WI38 (cell line): ENCODE measurements around the gene PDE4D.

ENCODE experiments used
- H3K4me3 ChIP-seq: 2 replicates; pipeline ENCODE4 v1.5.1; 2011; ENCODE audit warnings: low read depth, mild to moderate bottlenecking, control low read depth, low read length
- TF ChIP-seq, protein P1 (sequence below): IDR thresholded peaks from 2 replicates; pipeline ENCODE4 v1.5.1; 2012; ENCODE audit warnings: low read depth, mild to moderate bottlenecking, control low read depth, low read length

Gene PDE4D

DNA sequence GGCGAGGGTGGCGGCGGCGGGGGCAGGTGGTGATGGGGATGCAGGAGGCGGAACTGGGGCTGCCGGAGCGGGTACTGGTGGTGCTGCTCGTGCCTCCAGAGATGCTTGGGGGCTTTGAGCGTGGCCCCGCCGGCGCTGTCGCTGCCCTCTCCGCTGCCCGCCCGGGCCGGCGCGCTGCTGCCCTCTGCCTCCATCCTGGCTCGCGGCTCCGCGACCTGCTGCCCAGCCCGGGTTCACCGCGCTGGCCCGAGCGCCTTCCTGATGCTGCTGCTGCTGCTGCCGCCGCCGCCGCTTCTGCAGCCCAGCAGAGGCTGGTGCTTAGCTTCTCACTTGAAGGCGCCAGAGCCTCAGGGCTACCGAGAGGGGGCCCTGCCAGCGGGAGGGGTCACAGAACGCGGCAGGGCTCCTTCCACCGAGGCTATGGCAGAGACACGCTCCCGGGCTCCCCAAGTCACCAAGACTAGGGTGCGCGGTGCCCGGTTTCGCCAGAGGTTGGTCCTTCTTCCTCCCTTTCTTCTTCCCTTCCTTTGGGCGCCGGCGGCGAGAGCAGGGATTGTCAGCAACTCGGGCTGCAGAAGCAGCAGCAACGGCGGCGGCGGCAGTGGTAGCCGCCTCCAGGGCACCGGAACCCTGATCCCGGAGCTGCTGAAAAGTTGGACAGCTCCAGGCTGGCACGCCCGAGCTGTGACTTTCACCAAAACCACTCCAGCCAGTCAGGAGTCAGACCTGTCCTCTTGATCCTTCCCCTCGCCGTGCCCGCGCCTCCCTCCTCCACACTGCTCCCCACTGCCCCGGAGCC, at the start of gene PDE4D:
TSS of gene PDE4D (minus strand) at position 298 of the 799 bp plus-strand sequence.
- TF ChIP-seq, protein P1, sequence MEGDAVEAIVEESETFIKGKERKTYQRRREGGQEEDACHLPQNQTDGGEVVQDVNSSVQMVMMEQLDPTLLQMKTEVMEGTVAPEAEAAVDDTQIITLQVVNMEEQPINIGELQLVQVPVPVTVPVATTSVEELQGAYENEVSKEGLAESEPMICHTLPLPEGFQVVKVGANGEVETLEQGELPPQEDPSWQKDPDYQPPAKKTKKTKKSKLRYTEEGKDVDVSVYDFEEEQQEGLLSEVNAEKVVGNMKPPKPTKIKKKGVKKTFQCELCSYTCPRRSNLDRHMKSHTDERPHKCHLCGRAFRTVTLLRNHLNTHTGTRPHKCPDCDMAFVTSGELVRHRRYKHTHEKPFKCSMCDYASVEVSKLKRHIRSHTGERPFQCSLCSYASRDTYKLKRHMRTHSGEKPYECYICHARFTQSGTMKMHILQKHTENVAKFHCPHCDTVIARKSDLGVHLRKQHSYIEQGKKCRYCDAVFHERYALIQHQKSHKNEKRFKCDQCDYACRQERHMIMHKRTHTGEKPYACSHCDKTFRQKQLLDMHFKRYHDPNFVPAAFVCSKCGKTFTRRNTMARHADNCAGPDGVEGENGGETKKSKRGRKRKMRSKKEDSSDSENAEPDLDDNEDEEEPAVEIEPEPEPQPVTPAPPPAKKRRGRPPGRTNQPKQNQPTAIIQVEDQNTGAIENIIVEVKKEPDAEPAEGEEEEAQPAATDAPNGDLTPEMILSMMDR: no peak
- H3K4me3 ChIP-seq: no peak within 1 kb of the TSS

GRCh38 chr5:59937633-59938032, 44.1 kb upstream of the PDE4D start:
- H3K4me3 ChIP-seq: no peak overlapping the region
- TF ChIP-seq, protein P1: no peak

DNA sequence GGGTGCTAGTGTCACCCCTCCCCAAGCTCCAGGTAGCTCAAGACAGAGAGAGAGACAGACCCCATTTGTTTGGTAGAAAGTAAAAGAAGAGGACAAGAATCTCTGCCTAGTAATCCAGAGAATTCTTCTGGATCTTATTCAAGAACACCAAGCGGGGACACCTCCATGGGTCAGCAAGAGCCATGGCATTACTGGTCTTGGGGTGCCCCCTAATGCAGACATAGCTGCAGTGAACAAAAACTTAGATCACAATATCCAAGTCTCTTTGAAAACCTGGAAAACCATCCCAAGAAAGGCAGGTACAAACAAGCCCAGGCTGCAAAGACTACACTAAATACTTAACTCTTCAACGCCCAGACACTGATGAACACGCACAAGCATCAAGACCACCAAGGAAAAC, 29.9 kb upstream of the PDE4D start:
- H3K4me3 ChIP-seq: no peak overlapping the region
- TF ChIP-seq, protein P1: no peak

- TF ChIP-seq, protein P1: no peak
- H3K4me3 ChIP-seq: no peak overlapping the region
Observed at GRCh38 chr5:59922220-59922619, 28.7 kb upstream of the PDE4D start.

GRCh38 chr5:59921816-59922215, 28.3 kb upstream of the PDE4D start:
- H3K4me3 ChIP-seq: no peak overlapping the region
- TF ChIP-seq, protein P1: no peak

DNA sequence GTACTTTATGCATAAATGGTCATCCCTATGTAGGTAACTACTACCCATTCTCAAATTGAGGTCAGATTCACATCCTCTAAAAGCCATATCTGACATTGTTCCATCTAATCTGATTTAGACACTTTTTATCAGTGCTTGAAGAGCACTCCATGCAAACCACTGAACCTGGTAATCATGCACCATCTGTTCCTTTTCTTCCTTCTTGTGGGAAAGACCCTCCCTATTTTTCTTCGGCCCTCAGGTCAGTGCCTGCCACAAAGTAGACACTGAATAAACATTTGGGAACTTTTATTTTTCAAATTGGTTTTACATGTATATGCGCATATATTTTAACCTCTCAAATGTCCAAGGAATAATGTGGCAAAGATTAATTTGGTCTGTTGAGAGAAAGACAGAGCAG, 26.0 kb upstream of the PDE4D start:
- H3K4me3 ChIP-seq: no peak overlapping the region
- TF ChIP-seq, protein P1: no peak

DNA sequence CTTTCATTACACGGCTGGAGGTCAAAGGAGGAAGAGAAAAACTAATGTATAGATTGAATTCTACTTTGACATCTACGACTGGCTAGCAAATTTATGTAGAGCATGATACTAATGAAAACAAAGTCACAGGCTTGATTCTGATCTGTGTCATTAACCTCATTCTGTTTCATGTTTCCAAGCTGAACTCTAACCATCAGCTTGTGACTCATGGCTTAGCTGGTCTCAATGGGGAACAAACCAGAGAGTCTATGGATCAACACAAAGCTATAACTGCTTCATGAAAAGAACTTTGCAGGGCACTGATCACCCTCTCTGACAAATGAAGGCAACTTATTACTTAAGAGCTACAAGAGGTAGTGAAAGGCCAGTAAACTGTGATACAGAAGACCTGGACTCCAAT, 23.6 kb upstream of the PDE4D start:
- H3K4me3 ChIP-seq: no peak overlapping the region
- TF ChIP-seq, protein P1: no peak
